HEK293T (cell line): Measurements from ENCODE around the gene SNED1.

Experiments
- CTCF ChIA-PET: fragments of 350-600 bp; formaldehyde crosslinking; extraction: SDS; loops from one replicate; lab custom pipeline; 2021; ENCODE audit warnings: antibody characterized with exemption, inconsistent platforms; lab: Yijun Ruan, JAX
- POLR2A ChIA-PET: fragments of 350-600 bp; formaldehyde crosslinking; extraction: SDS; loops from one replicate; lab custom pipeline; 2020; ENCODE audit warnings: antibody characterized with exemption, inconsistent platforms; lab: Yijun Ruan, JAX
- DNase-seq: peaks from one replicate; pipeline ENCODE4 v3.0.0; 2012; ENCODE audit warnings: mixed read lengths; ENCODE audit errors: extremely low spot score
- ARNT ChIP-seq: fragments of 450-650 bp; IDR thresholded peaks from 2 replicates; pipeline ENCODE4 v1.6.1; 2017; ENCODE audit warnings: mild to moderate bottlenecking
- BHLHE40 ChIP-seq: fragments of 450-650 bp; IDR thresholded peaks from 2 replicates; pipeline ENCODE4 v1.6.1; 2016; ENCODE audit warnings: mild to moderate bottlenecking, moderate library complexity, borderline replicate concordance
- CTBP1 ChIP-seq: fragments of 450-650 bp; IDR thresholded peaks from 2 replicates; pipeline ENCODE4 v1.6.1; 2016; ENCODE audit warnings: borderline replicate concordance
- ELF4 ChIP-seq: fragments of 450-650 bp; IDR thresholded peaks from 2 replicates; pipeline ENCODE4 v1.6.1; 2017; ENCODE audit warnings: antibody characterized with exemption
- FOXA1 ChIP-seq: fragments of 450-650 bp; IDR thresholded peaks from 2 replicates; pipeline ENCODE4 v1.6.1; 2016; ENCODE audit warnings: mild to moderate bottlenecking
- FOXK2 ChIP-seq: fragments of 450-650 bp; IDR thresholded peaks from 2 replicates; pipeline ENCODE4 v1.6.1; 2016; ENCODE audit warnings: mild to moderate bottlenecking
- FOXM1 ChIP-seq: fragments of 450-650 bp; IDR thresholded peaks from 2 replicates; pipeline ENCODE4 v1.6.1; 2017; ENCODE audit warnings: mild to moderate bottlenecking, borderline replicate concordance
- HDGF ChIP-seq: fragments of 450-650 bp; IDR thresholded peaks from 2 replicates; pipeline ENCODE4 v1.6.1; 2017; ENCODE audit warnings: antibody characterized with exemption, borderline replicate concordance
- L3MBTL2 ChIP-seq: fragments of 450-650 bp; conservative IDR thresholded peaks from 2 replicates; pipeline ENCODE4 v1.6.1; 2016; ENCODE audit warnings: mild to moderate bottlenecking
- LEF1 ChIP-seq: fragments of 450-650 bp; IDR thresholded peaks from 2 replicates; pipeline ENCODE4 v1.6.1; 2017; ENCODE audit warnings: mild to moderate bottlenecking, borderline replicate concordance
- NFRKB ChIP-seq: fragments of 450-650 bp; IDR thresholded peaks from 2 replicates; pipeline ENCODE4 v1.6.1; 2016; ENCODE audit warnings: mild to moderate bottlenecking, moderate library complexity
- PKNOX1 ChIP-seq: fragments of 450-650 bp; IDR thresholded peaks from 2 replicates; pipeline ENCODE4 v1.6.1; 2016
- SP1 ChIP-seq: fragments of 450-650 bp; IDR thresholded peaks from 2 replicates; pipeline ENCODE4 v1.6.1; 2017
- SUZ12 ChIP-seq: fragments of 450-650 bp; IDR thresholded peaks from 2 replicates; pipeline ENCODE4 v1.6.1; 2016; ENCODE audit warnings: mild to moderate bottlenecking
- TARDBP ChIP-seq: fragments of 450-650 bp; IDR thresholded peaks from 2 replicates; pipeline ENCODE4 v1.6.1; 2016
- ZNF384 ChIP-seq: fragments of 450-650 bp; IDR thresholded peaks from 2 replicates; pipeline ENCODE4 v1.6.1; 2016

The SNED1 gene

DNA sequence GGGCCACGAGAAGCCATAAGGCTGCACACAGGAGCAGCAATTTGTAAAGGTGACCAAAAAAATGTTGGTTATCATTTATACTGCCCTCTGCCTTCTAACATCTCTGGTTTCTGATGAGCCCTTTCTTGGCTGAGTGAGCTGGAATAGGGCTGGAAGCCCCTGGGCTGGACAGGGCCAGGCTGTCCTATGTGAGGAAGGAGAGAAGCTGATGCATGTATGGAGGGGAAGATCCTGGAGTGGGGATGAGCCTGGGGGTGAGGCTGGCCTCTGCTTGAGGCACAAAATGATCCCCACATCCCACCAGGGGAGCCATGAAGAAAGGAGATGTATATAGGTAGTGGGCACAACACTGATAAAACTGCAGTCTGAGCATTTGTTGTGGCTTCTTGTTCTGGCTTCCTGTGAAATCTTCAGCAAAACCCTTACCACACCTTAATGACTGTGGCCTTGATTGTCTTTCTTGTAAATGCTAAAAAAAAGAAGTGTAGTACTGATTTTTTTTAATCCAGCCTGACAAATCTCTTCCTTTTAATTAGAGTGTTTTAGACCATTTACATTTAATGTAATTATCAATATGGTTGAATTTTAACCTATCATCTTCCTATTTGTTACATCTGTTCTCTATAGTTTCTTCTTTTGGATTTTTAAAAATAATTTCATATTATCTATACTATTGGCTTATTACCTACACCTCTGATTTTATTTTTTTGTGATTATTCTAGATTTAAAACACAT is 5.6 kb downstream of the SNED1 start:
- no peak for TF ChIP-seq CTBP1
- no peak for TF ChIP-seq ZNF384
- no peak for TF ChIP-seq PKNOX1
- TF ChIP-seq NFRKB, result no peak
- TF ChIP-seq BHLHE40, result no peak
- no peak for TF ChIP-seq LEF1
- no peak for TF ChIP-seq ELF4
- TF ChIP-seq FOXM1, result no peak
- TF ChIP-seq TARDBP, result no peak
- TF ChIP-seq ARNT, result no peak
- TF ChIP-seq HDGF, result no peak
- POLR2A ChIA-PET, result no interaction called here
- no peak for DNase-seq
- CTCF ChIA-PET, result no interaction called here

- TF ChIP-seq L3MBTL2 (no peak), SP1 (no peak), HDGF (no peak)
- ChIA-PET CTCF (no interaction called here), POLR2A (no interaction called here)
- DNase-seq, result no peak
Observed at GRCh38 chr2:241005569-241005968, 7.2 kb downstream of the SNED1 start.

DNA sequence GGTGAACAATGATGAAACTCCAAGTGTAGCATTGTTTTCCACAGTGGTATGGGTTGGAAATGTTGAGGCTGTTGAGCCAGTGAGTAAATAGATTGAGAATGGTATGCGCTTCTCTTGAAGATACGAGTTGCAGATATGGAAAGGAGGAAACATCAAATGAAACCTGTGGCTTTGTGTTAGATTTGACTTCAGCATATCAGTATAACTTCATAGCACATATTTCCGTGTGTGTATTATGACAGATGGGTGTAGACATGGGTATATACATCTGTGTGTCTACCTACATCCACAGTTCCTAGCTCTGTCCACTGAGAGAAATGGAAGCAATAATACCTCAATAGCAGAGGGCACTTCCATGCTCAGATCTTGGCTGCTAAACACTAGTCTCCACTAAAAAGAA is 8.0 kb downstream of the SNED1 start:
- CTCF ChIA-PET, result no interaction called here

DNA sequence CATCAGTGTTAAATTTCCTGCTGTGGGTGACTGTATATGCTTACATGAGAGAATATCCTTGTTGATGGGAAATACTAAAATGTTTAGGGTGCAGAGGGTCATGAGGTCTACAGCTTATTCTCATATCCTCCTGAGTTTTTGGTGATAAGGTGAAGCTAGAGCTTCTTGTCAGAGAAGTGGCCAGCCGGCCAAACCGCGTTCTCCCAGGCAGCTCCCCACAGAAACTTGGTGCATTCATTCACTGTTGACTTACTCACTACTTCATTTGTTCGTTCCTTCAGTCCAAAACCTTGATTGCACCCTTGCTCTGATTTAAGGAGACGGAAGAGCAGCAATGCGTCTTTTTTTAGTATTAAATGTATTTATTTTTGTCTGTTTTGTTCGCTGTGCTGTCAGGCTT is 8.7 kb downstream of the SNED1 start:
- DNase-seq, result no peak
- TF ChIP-seq FOXK2 (no peak), NFRKB (no peak), TARDBP (no peak), SP1 (no peak), FOXM1 (no peak), ZNF384 (no peak), ELF4 (no peak), CTBP1 (no peak), HDGF (no peak), BHLHE40 (no peak), L3MBTL2 (no peak), LEF1 (no peak), PKNOX1 (no peak)
- POLR2A ChIA-PET, result no interaction called here
- CTCF ChIA-PET, result no interaction called here

More for the DNA sequence above, 8.0 kb downstream of the SNED1 start:
- POLR2A ChIA-PET, result no interaction called here
- DNase-seq, result no peak
- TF ChIP-seq PKNOX1, result no peak
- no peak for TF ChIP-seq TARDBP
- TF ChIP-seq ELF4, result no peak
- no peak for TF ChIP-seq ZNF384
- TF ChIP-seq ARNT, result no peak
- no peak for TF ChIP-seq CTBP1
- TF ChIP-seq FOXK2, result no peak
- no peak for TF ChIP-seq SUZ12
- no peak for TF ChIP-seq LEF1
- no peak for TF ChIP-seq FOXM1
- TF ChIP-seq HDGF, result no peak
- no peak for TF ChIP-seq NFRKB
- no peak for TF ChIP-seq BHLHE40
- no peak for TF ChIP-seq SP1
- TF ChIP-seq FOXA1, result no peak
- TF ChIP-seq L3MBTL2, result no peak

DNA sequence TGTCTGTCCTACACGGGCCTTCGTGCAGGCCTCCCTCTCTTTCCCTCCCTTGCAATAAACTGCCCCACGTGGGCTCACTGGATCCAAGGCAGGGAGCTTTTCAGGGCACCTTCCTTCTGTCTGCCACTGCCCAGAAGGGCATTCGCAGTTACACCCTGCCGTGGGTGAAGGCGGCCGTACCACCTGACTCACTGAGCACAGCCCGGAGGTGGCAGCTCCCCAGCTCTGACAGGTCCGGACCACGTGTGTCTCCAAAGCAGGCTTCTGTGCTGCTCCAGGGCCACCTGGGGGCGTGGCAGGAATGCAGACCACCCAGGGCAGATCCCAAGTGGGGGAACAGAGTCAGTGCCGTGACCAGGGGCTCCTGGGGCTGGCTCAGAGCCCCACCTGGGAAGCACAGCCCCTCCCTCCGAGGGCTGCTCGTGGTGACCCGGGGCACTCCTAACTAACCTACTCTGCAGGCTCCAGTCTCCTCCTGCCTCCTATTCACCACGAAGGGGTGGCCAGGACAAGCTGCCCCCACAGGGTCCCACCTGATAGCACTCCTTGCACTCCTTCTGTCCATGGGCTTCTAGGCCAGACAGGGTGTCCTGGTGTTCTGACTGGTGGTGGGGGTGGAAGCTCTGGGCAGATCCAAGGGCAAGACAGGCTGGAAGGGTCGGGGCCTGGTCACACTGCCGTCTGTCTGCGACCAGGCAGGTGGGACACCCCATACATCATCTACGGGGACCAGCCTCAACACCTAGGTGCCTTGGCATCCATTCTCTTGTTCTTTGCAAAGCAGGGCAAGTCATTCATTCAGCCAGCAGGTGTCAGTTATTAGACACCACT is 9.7 kb downstream of the SNED1 start:
- TF ChIP-seq LEF1 (no peak), FOXM1 (no peak), SUZ12 (no peak), ARNT (no peak), TARDBP (no peak), FOXK2 (no peak)
- POLR2A ChIA-PET, result no interaction called here
- CTCF ChIA-PET, result no interaction called here
- DNase-seq, result no peak

DNA sequence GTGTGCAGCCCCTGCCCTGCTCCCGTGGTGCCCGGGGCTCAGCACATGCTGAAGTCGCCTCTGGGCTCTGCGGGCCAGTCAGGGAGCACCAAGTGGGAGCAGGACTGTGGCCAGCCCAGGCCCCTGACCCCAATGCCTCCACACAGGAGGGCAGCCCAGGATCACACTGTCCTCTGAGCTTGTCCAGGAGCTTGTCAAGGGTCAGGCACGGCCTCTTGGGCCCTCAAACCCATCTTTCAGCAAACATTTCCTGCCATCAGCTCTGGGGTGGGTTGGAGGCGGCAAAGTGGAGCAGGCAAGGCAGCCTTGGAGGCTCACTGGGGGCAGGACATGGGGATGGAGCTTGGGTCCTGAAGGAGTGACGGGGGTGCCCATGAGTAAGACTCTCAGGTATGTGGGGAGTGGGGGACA is 10.3 kb downstream of the SNED1 start:
- CTCF ChIA-PET, result no interaction called here
- TF ChIP-seq ARNT (no peak), BHLHE40 (no peak), L3MBTL2 (no peak), HDGF (no peak), ZNF384 (no peak), NFRKB (no peak)
- no peak for DNase-seq
- POLR2A ChIA-PET, result no interaction called here

GRCh38 chr2:241009191-241009590 is 10.8 kb downstream of the SNED1 start:
- TF ChIP-seq ELF4, result no peak
- TF ChIP-seq FOXA1, result no peak
- no peak for TF ChIP-seq L3MBTL2
- TF ChIP-seq TARDBP, result no peak
- TF ChIP-seq CTBP1, result no peak
- CTCF ChIA-PET, result no interaction called here
- POLR2A ChIA-PET, result no interaction called here
- DNase-seq, result no peak
